LoVo (cell line): ENCODE measurements around the gene CREB5.
"Not testable (repeated sequence)": the region's sequence is repeated elsewhere in the genome, so short reads cannot be mapped to it uniquely, and the experiment has no call there.

Experiments
- DNase-seq: peaks from one replicate; pipeline ENCODE4 v3.0.0-alpha.2; 2016; ENCODE audit warnings: low spot score

The CREB5 gene

GRCh38 chr7:28550580-28551186 lies 138.4 kb downstream of the CREB5 start:
- no peak for DNase-seq

GRCh38 chr7:28551331-28551730 lies 139.0 kb downstream of the CREB5 start:
- no peak for DNase-seq

- not testable (repeated sequence) for DNase-seq
Measured at GRCh38 chr7:28551766-28552165, 139.4 kb downstream of the CREB5 start.

DNA sequence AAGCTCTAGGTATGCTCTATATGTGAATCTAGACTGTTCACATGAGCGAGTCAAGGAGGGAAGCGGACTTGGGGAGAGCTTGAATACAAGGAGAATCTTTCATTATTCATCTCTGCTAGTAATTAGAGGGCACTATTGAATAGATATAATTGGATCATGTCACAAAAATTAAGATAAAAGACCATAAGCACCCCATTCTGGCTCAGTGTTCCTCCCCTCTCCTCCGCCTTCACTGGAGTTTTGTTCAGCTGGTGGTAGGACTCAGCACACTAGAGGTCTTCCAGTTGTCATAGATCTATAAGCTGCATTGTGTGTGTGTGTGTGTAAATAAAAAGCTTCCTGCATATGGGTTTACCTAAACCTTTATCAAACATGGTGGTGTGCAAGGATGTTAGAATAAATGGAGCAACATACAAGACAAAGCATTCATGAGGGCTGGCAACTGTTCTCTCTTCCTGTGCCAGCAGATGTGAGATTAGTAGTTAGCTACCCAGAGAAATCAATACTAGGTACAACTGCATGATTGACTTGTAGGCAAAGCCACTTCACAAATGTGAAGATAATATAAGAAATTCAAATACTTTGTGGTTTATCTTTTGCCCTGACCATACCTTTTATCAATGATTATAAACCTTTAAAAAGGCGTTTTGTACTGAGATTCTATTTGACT lies 142.6 kb downstream of the CREB5 start:
- DNase-seq, result no peak

GRCh38 chr7:28556025-28556424 lies 143.7 kb downstream of the CREB5 start:
- no peak for DNase-seq

- no peak for DNase-seq
Measured at GRCh38 chr7:28556671-28557070, 144.4 kb downstream of the CREB5 start.

DNA sequence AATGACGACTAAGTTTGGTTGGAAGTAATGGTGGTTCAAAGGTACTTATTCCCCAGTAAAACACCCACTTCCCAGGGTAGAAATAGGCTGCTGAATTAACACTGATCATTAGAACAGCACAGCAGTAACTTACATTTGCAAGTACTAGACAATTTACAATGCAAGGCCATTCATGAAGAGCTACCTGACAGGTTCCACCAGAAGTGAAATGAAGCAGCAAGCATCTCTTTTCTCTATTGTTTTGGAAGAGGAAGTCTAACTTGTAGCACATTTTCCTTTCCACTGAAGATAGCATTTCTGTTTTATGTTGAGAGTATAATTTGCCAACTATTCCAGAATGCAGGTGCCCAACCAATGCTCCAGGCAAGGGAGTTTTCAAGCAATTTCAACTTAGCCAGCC lies 145.9 kb downstream of the CREB5 start:
- no peak for DNase-seq

GRCh38 chr7:28560767-28561166 lies 148.4 kb downstream of the CREB5 start:
- no peak for DNase-seq

DNA sequence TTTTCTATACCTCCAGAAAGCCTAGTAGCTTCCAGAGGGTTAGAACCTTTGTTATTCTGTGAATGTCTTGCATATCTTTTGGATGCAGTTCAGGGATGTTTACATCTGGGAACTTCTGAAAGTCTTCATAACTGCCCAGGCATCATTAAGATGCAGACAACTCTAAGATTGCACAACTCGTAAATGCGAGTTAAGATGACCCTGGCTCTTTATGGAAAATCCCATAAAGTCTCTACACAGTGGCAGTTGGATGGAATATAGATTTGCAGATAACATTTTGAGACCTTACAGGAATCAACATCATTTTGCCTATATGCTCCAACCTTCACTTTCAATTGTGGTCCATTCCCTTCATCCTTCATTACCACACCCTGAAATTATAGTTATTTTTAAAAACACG lies 151.7 kb downstream of the CREB5 start:
- DNase-seq, result no peak

DNA sequence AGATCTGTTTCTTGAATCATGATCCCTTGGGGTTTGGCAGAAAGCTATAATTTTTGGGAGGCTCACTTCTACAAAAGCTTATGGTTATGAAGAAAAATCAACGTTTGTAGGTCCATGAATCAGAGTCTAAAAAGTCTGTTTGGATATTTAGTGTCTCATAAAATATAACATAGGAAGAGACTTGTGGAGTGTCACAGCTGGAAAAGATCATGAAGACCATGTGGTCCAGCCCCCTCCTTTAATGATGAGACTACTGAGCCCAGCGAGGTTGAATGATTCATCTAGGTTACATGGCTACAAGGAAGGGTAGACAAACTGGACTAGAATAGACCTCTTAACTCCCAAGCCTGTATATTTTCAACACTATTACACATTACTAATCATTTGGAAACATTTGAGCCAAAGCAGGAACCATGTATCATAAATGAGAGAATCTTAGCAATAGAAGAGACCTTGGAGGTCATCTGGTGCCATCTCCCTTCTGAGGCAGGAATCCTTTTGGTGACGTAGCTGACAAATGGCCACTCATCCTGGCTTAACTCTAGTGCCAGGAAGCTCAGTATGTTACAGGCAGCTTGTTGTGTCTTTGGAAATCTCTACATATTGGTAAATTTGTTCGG lies 152.5 kb downstream of the CREB5 start:
- no peak for DNase-seq

DNA sequence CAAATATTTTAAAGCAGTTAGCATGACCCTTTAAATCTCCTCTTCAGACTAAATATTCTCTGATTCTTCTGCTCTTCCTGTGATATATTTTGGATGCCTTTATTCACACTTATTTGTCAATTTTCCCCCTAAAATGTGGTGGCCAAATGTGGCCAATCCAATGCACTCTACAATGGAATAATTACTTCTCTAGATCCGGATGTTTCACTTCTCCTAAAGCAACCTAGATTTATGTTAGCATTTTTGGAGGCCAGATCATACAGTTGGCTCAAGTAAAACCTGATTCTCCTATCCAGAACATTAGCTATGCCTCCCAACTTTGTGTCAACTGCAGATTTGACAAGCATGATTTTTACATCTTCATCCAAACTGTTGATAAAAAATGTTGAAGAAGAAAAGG lies 153.7 kb downstream of the CREB5 start:
- no peak for DNase-seq

DNA sequence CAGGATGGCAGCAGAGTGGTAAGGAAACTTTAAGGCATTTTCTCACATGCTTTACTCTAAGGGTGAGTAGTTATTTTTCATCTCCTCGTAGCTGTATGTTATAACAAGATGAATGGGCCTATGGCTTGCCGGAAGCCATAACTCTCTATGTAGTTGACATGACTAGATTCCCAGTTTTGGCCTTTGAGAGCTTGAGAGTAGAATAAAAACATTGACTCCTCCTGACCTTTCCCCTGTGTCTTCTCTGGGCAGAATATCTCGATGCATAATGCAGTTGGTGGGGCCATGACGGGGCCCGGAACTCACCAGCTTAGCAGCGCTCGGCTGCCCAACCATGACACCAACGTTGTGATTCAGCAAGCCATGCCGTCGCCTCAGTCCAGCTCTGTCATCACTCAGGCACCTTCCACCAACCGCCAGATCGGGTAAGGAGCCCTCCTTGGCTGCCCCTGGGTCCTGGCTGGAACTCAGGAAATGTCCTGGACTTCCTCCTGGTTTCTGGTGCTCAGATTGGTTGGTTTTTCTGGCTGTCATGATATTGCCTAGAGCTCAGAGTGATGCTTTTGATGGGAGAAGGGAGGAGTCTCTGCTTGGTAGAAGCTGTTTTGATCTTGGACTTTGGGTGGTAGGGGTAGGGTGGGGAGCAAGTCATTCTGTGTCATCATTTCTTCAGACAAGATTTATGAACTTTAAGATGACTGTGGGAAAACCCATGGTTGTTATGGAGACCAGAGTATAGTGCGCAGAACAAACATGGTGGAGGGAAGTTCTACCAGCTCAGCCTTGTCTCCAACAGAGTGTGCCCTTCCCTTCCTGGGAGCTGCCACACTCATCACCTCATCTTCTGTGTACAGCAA lies 158.0 kb downstream of the CREB5 start:
- no peak for DNase-seq

- DNase-seq, result no peak
Measured at GRCh38 chr7:28570970-28571288, 158.6 kb downstream of the CREB5 start.

- DNase-seq, result no peak
Measured at GRCh38 chr7:28571405-28571804, 159.1 kb downstream of the CREB5 start.

- no peak for DNase-seq
Measured at GRCh38 chr7:28572321-28573058, 160.2 kb downstream of the CREB5 start.

DNA sequence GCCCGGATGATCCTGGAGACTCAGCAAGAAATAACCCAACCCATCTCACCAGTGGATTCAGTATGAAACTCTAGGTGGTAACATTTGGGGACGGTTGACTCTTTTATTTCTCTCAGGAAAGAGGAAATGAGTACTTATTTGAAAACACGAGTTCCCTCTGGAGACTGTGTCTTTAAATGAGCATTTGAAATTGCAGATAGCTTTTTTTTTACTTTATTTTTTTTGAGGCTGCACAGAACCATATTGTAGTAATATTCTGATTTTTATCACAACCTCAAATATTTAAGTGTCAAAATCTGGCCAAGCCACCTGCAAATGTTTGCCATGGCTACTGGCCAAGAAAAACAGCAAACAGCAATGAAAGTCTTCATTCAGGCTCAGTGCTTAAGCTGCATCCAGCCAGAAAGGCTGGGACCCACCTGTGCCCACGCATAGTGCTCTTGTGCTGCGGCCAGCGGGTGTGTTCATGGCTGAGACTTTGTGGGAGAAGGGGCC lies 160.8 kb downstream of the CREB5 start:
- DNase-seq, result peak; percentile 8

GRCh38 chr7:28573651-28574301 lies 161.5 kb downstream of the CREB5 start:
- no peak for DNase-seq

GRCh38 chr7:28575241-28575643 lies 162.9 kb downstream of the CREB5 start:
- no peak for DNase-seq

- DNase-seq, result no peak
Measured at GRCh38 chr7:28576656-28577055, 164.3 kb downstream of the CREB5 start.

- no peak for DNase-seq
Measured at GRCh38 chr7:28579571-28579970, 167.3 kb downstream of the CREB5 start.

GRCh38 chr7:28580665-28581064 lies 168.3 kb downstream of the CREB5 start:
- DNase-seq, result no peak
